ENCODE results near the gene TNRC18. TPM values are rescaled to one million over a fixed set of nuclear protein-coding genes. Genes with fewer than 3 reads are reported as not detected.

The TNRC18 gene
- total RNA-seq, 1 donor from 2014 or later, result 198 TPM

Other genes with a start within 250 kb of the TNRC18 start
- gene WIPI2, start 233.6 kb downstream of the TNRC18 start, total RNA-seq, result 83.3 and 86.1 TPM in 2 replicates
- 7.9 and 9.7 TPM in 2 replicates for gene SLC29A4, start 140.9 kb downstream of the TNRC18 start, total RNA-seq
- gene FBXL18, start 90.0 kb upstream of the TNRC18 start, total RNA-seq, result 15.8 and 18.2 TPM in 2 replicates
- 3,263 and 3,275 TPM in 2 replicates for gene ACTB, start 106.8 kb upstream of the TNRC18 start, total RNA-seq
- gene FSCN1, start 169.0 kb upstream of the TNRC18 start, total RNA-seq, result 186 and 199 TPM in 2 replicates